HG03280 (cell line): ENCODE results near the gene TCAP.

Source experiments
- ATAC-seq: cut with Tn5 transposase; IDR thresholded peaks from one replicate; pipeline ENCODE4 v1.9.1; 2021; ENCODE audit warnings: mild to moderate bottlenecking, moderate library complexity; ENCODE audit not compliant: unreplicated experiment

TCAP gene

GRCh38 chr17:39666231-39666600 lies 1.1 kb downstream of the TCAP start:
- ATAC-seq, result no peak

GRCh38 chr17:39666601-39667261 lies 1.6 kb downstream of the TCAP start:
- ATAC-seq, result no peak

DNA sequence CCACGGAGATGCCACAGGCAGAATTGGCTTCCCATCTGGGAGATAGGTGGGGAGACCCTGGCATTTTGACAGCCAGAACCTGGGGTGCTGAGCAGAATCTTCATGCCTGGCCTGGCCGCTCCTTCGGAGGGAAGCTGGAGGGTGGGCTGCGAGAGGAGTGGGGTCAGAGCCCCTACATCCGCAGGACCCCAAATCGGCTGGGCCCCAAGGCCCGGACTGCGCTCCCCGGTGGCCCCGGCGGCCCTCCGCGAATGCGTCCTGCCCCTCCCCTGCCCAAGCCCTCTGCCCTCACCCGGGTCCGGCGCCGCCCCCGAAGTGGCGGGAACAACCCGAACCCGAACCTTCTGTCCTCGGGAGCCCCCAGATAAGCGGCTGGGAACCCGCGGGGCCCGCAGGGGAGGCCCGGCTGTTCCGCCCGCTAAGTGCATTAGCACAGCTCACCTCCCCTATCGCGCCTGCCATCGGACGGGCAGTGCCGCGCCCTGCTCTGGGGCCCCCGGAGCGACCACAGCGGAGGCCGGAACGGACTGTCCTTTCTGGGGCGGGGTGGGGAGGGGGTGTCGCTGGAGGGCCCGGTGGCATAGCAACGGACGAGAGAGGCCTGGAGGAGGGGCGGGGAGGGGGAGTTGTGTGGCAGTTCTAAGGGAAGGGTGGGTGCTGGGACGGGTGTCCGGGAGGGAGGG lies 2.3 kb downstream of the TCAP start:
- ATAC-seq, result no peak

- no peak for ATAC-seq
Observed at GRCh38 chr17:39667945-39668924, 3.1 kb downstream of the TCAP start, which contains the start of gene PNMT. PNMT (plus strand) TSS chr17:39668453; CDS start chr17:39668476, 23 bp downstream.

- no peak for ATAC-seq
Observed at GRCh38 chr17:39669897-39670735, 5.0 kb downstream of the TCAP start.

DNA sequence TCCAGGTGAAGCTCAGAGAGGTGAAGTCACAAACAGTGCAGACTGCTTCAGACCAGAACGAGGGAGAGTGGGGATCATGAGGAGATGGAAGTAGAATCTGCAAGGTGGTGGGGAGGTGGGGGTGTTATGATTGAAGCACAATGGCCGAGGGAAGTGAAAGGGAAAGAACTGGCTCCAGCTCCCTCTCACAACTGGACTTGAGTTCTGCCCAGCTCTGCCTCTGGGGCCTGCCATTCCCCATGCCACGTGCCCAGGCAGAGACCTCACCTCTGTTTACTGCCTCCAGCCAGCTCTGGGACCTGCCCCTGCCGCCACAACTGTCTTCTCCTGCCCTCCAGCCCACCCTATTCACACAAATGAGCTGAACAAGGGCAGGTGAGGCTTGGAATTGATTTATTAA lies 5.6 kb downstream of the TCAP start:
- no peak for ATAC-seq

GRCh38 chr17:39671651-39672521 lies 6.7 kb downstream of the TCAP start:
- ATAC-seq, result no peak

DNA sequence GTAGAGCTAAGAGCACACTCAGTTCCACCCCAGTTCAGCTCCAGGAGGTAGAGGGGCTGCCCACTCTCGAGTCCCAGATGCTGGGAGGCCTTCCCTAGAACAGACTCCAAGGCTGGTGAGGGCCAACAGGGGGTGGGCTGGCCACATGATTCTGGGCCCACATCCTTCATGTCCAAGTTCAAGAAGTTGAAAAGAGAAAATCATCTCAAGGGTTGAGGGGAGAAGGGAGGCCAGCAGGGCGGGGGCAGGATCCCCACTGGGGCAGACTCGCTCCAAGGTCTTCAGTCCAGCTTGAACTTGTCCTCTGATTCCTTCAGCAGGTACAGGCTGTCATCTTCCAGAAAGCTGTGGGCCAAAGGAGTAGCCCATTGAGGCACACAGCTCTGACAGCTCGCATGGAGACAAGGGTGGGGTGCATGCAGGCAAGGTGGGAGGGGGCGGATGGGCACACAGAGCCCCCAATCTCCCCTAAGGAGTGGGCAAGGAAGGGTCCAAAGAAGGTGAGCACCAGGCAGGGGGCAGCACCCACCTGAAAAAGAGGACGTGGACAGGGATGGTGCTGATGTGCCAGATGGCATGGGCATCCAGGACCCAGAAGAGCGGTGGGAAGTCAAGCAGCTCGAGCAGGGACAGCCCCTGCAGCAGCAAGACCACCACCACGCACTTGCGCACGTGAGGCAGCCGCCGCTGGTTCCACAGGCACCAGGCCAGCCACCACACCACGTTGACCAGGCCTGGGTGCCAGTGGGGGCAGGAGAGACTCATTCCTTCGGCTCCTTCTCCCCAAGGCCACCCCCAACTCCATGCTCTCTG lies 7.6 kb downstream of the TCAP start:
- ATAC-seq, result no peak

GRCh38 chr17:39673335-39674081 lies 8.4 kb downstream of the TCAP start:
- ATAC-seq, result no peak

GRCh38 chr17:39674179-39674578 lies 9.0 kb downstream of the TCAP start:
- no peak for ATAC-seq

DNA sequence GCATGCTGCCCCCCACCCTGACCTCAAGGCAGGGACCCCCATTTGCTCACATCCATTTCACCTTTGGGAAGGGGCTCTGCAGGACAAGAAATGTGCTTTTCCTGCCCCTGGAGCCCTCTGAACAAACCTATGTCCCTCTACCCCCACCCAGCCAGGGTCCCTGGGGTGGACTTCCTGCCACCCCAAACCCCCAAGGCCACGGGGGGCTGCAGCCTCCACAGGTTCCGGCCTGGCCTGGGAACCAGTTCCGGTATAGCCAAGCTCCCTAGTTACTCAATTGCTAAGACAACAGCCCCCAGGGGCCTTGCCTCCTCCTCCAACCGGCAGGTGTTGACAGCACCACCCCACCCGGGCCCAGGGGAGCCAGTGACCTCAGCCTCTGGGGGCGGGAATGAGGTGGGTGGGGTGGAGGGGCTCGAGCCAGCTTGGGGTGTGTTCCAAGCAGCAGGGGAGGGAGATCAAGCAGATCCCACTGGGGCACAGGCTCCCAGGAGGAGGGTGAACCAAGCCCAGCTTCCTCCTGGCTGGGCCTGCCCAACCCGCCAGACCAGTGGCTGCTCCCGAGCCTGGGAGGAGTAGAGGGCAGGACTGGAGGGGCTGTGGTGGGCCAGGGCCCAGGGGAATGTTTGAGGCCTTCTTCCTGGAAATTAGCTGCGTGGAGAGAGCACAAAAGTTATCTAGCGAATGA lies 9.7 kb downstream of the TCAP start:
- ATAC-seq, result no peak

DNA sequence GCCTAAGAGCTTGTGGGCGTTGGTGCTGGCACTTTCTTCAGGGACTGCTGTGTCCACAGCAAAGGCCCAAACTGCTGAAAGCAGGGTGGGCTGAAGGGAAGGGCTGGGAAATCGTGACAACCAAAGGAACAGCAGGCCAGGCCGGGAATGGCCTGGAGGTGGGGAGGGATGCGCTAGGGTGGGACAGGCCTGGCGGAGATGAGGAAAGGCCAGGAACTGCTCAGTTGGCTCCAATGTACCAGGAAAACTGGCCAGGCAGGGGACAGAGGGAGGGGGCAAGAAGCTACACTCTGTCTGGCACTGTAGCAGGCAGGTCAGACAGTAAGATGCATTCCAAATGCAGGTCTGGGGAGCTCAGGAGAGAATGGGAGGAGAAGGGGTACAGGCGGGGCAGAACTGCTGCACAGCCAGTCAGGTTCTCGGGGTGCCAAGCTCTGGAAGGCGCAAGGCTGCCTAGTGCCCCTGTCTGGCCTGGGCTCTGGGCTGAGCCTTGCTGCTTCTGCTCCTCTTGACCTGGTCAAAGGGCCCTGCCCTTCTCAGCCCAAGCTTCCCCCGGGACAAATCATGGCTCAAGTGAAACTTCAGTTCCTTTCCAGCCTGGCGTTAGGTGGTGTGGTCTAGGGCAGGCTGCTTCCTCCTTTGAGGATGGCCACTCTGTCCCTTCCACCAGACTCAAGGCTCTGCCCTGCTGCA lies 10.4 kb downstream of the TCAP start:
- no peak for ATAC-seq

DNA sequence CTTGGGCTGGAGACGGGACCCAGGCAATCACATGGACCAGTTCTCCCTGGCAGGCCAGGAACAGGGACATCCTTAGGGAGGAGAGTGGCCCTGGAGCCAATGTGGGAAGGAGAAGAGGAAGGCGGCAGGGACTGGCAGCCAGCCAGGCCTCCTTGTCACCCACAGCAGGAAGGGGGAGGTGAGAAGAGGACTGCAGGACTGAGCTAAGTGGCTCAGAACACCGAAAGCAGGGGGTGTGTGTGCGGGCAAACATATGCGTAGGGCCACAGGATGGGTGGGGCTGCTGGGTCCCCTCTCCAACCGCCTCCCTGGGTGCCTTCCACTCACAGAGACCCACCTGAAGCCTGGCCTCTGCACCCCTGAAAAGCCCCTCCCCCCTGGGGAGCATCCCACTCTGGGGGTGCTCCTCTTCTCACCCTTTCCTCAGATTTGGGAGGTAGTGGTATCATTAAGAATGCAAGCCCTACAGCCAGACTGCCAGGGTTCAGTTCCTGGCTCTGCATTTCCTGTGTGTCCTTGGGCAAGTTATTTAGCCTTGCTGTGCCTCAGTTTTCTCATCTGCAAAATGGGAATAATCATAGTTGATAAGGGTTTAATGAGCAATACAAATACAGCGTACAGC lies 11.2 kb downstream of the TCAP start:
- ATAC-seq, result no peak

DNA sequence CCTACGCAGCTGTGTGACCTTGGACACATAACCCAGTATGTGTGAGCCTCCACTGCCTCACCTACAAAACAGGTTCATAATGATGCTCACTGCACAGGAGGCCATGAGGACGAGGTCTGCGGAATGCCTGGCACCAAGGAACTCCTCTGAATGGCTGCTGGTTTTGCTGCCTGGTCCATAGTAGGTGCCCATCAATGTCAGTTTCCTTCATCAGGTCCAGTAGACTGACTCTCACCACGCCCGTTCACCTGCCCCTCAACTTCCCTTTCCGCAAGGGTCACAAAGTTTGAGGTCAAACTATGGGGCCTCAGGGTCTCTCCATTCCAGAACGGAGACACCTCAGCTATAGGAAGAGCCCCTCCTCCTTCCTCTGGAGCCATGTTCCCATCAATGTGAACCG lies 11.9 kb downstream of the TCAP start:
- ATAC-seq, result no peak

GRCh38 chr17:39677542-39678339 lies 12.6 kb downstream of the TCAP start:
- ATAC-seq, result no peak
